Measurements from ENCODE around the gene TERB1. TPM values are rescaled to one million over a fixed set of nuclear protein-coding genes. Genes with fewer than 3 reads are reported as not detected.

The TERB1 gene
- total RNA-seq, 1 experiment from 2014 or later, result not detected

GRCh38 chr16:66741950-66742808 lies 59.2 kb downstream of the TERB1 start:
- Histone ChIP-seq H4K20me1 (ENCODE audit: insufficient read depth) (peaks cover 5% of the 10 kb centered on the region), H2AFZ (ENCODE audit: low read depth, low read length, poor library complexity, severe bottlenecking) (no peak overlapping the region), H3K9me2 (ENCODE audit: insufficient read depth) (no peaks in the 10 kb centered on the region), H3K9ac (ENCODE audit: low read length) (no peak overlapping the region), H3K79me2 (ENCODE audit: insufficient read depth, low read length) (peaks cover 83% of the 10 kb centered on the region), H3K9me3 (ENCODE audit: control insufficient read depth in 1 of 2, insufficient read depth in 1 of 2, low read depth in 1 of 2, low read length in 2 of 2) (no peaks in the 10 kb centered on the region), H3K36me3 (ENCODE audit: control insufficient read depth in 1 of 2, insufficient read depth in 2 of 2, low read length in 2 of 2) (peaks cover 32% of the 10 kb centered on the region in 2 experiments; a peak in 3 of 4 replicates), H3K4me2 (ENCODE audit: low read length) (peak overlapping the region; percentile 6; the same call in 1 of the 2 replicates), H3K4me1 (ENCODE audit: control insufficient read depth in 1 of 2, insufficient read depth in 2 of 2, low read length in 2 of 2) (peaks cover 25 to 27% of the 10 kb centered on the region in 2 experiments), H3K27ac (ENCODE audit: low read depth, low read length) (peak overlapping the region; percentile 34; the same call in 1 of the 2 replicates), H3K4me3 (replicated peaks in 1 of 2; ENCODE audit: low read depth in 1 of 2, low read length in 2 of 2) (no peak overlapping the region), H3K27me3 (ENCODE audit: insufficient read depth, low read length) (no peaks in the 10 kb centered on the region)
- POLR2A ChIA-PET, result interaction anchor here (0.7 kb wide), 1 partner anchor 35 kb away, joined by 3 read pairs; no protein-coding TSS in a partner anchor
- BruUV-seq (replicated peaks), result no TSS peak
- DNase-seq (ENCODE audit: low read depth, low spot score) (no peak), ATAC-seq (no peak)
- RAD21 ChIA-PET (ENCODE audit: low non-redundant PET in 1 of 2, low total read pairs in 2 of 2, uncharacterized antibody in 2 of 2, unreplicated experiment in 2 of 2), result no interaction called here
- intact Hi-C loops (cut with micrococcal nuclease), result loop anchor here (5.0 kb wide), 2 partner anchors 125 to 335 kb away; no protein-coding TSS in a partner anchor
- CTCF ChIA-PET, result interaction anchor here (0.7 to 3.2 kb wide), 7 partner anchors 9 to 335 kb away, joined by 4 to 22 read pairs (median 14); partner anchors contain the start of gene DYNC1LI2
- no peak for TF ChIP-seq CBX3 (IDR thresholded peaks at IDR 0.05; ENCODE audit: low read depth)
- no peak for TF ChIP-seq CTCF (IDR thresholded peaks at IDR 0.05 in 2 of 3, conservative IDR thresholded peaks at IDR 0.05 in 1 of 3; ENCODE audit: borderline replicate concordance in 1 of 3, insufficient read depth in 1 of 3, low read depth in 2 of 3, low read length in 2 of 3)
- no peak for TF ChIP-seq POLR2AphosphoS5 (IDR thresholded peaks at IDR 0.05; ENCODE audit: low read depth, low read length)
